ENCODE measurements around the gene SENP6.
"Not testable (repeated sequence)": the region's sequence is repeated elsewhere in the genome, so short reads cannot be mapped to it uniquely, and the experiment has no call there.

SENP6 gene

GRCh38 chr6:75608956-75609533 lies 7.4 kb downstream of the SENP6 start:
- no peak for DNase-seq

- DNase-seq = no peak
Observed at GRCh38 chr6:75609639-75610590, 8.2 kb downstream of the SENP6 start.

- no peak for DNase-seq
Observed at GRCh38 chr6:75611011-75611701, 9.5 kb downstream of the SENP6 start.

GRCh38 chr6:75611702-75612375 lies 10.2 kb downstream of the SENP6 start:
- DNase-seq = no peak

- no peak for DNase-seq
Observed at GRCh38 chr6:75612434-75612833, 10.8 kb downstream of the SENP6 start.

- no peak for DNase-seq
Observed at GRCh38 chr6:75613056-75613501, 11.4 kb downstream of the SENP6 start.

- no peak for DNase-seq
Observed at GRCh38 chr6:75618437-75618836, 16.8 kb downstream of the SENP6 start.

- DNase-seq = no peak
Observed at GRCh38 chr6:75619230-75619899, 17.7 kb downstream of the SENP6 start.

- no peak for DNase-seq
Observed at GRCh38 chr6:75620381-75621304, 19.0 kb downstream of the SENP6 start.

- DNase-seq = no peak
Observed at GRCh38 chr6:75621846-75622245, 20.2 kb downstream of the SENP6 start.

GRCh38 chr6:75623491-75623890 lies 21.8 kb downstream of the SENP6 start:
- no peak for DNase-seq

- no peak for DNase-seq
Observed at GRCh38 chr6:75624335-75624734, 22.7 kb downstream of the SENP6 start.

- DNase-seq = no peak
Observed at GRCh38 chr6:75624988-75625387, 23.3 kb downstream of the SENP6 start.

- no peak for DNase-seq
Observed at GRCh38 chr6:75626561-75626960, 24.9 kb downstream of the SENP6 start.

GRCh38 chr6:75627708-75628107 lies 26.0 kb downstream of the SENP6 start:
- DNase-seq = not testable (repeated sequence)

GRCh38 chr6:75631859-75632635 lies 30.4 kb downstream of the SENP6 start:
- no peak for DNase-seq

- DNase-seq = no peak
Observed at GRCh38 chr6:75633045-75633444, 31.4 kb downstream of the SENP6 start.

GRCh38 chr6:75642311-75642710 lies 40.6 kb downstream of the SENP6 start:
- no peak for DNase-seq

- DNase-seq = no peak
Observed at GRCh38 chr6:75643173-75643572, 41.5 kb downstream of the SENP6 start.

- no peak for DNase-seq
Observed at GRCh38 chr6:75656479-75656878, 54.8 kb downstream of the SENP6 start.
